Liver (tissue), 9 donors: Measurements from ENCODE around the gene OR6V1. TPM values are rescaled to one million over a fixed set of nuclear protein-coding genes. Genes with fewer than 3 reads are reported as not detected.

Experiments
- DNase-seq: peaks from one replicate; pipeline ENCODE4 v3.0.0-alpha.2; 2017; ENCODE audit warnings: low spot score
- H3K27ac ChIP-seq, 2 donors: one replicate each; pipeline ENCODE4 v1.7.0; 2013; ENCODE audit warnings: inconsistent platforms in 2 of 2, low read length in 2 of 2, control low read depth in 1 of 2, low read depth in 1 of 2, mild to moderate bottlenecking in 1 of 2
- H3K27me3 ChIP-seq, 4 donors: one replicate each; pipeline versions ENCODE4 v1.6.1 to v1.7.0; 2013; ENCODE audit warnings: low read length in 3 of 4, inconsistent platforms in 1 of 4, mild to moderate bottlenecking in 1 of 4, moderate library complexity in 1 of 4; ENCODE audit not compliant: control insufficient read depth in 4 of 4, insufficient read depth in 4 of 4
- H3K36me3 ChIP-seq, 4 donors: one replicate each; pipeline versions ENCODE4 v1.6.1 to v1.7.0; 2013; ENCODE audit warnings: low read length in 3 of 4, mild to moderate bottlenecking in 3 of 4, low read depth in 1 of 4, moderate library complexity in 1 of 4; ENCODE audit not compliant: control insufficient read depth in 4 of 4, insufficient read depth in 3 of 4
- H3K4me1 ChIP-seq, 4 donors: one replicate each; pipeline versions ENCODE4 v1.6.1 to v1.7.0; 2013; ENCODE audit warnings: low read length in 3 of 4, mild to moderate bottlenecking in 3 of 4, moderate library complexity in 1 of 4; ENCODE audit not compliant: control insufficient read depth in 4 of 4, insufficient read depth in 4 of 4
- H3K4me3 ChIP-seq, 3 donors: one replicate each; pipeline versions ENCODE4 v1.6.1 to v1.7.0; 2013; ENCODE audit warnings: low read length in 3 of 3, control low read depth in 1 of 3, low read depth in 1 of 3, mild to moderate bottlenecking in 1 of 3
- H3K9ac ChIP-seq, 2 donors: one replicate each; pipeline ENCODE4 v1.7.0; 2013; ENCODE audit warnings: low read length in 2 of 2, mild to moderate bottlenecking in 2 of 2, moderate library complexity in 2 of 2, control low read depth in 1 of 2, low read depth in 1 of 2
- H3K9me3 ChIP-seq, 4 donors: one replicate each; pipeline versions ENCODE4 v1.6.1 to v1.7.0; 2013; ENCODE audit warnings: low read length in 3 of 4; ENCODE audit not compliant: control insufficient read depth in 4 of 4
- EGR1 ChIP-seq, 2 donors: IDR thresholded peaks; 2 replicates each; pipeline ENCODE4 v1.6.1; 2016 to 2018; ENCODE audit warnings: antibody characterized with exemption in 2 of 2, low read depth in 2 of 2
- FOXA1 ChIP-seq: IDR thresholded peaks from 2 replicates; pipeline ENCODE4 v1.6.1; 2016; ENCODE audit warnings: antibody characterized with exemption
- FOXA2 ChIP-seq: IDR thresholded peaks from 2 replicates; pipeline ENCODE4 v1.6.1; 2016; ENCODE audit warnings: antibody characterized with exemption
- GABPA ChIP-seq, 2 donors: IDR thresholded peaks in 1 of 2; conservative IDR thresholded peaks in 1 of 2; 2 replicates each; pipeline ENCODE4 v1.6.1; 2016; ENCODE audit warnings: antibody characterized with exemption in 2 of 2, mild to moderate bottlenecking in 1 of 2, moderate library complexity in 1 of 2
- HNF4A ChIP-seq, 2 donors: conservative IDR thresholded peaks; 2 replicates each; pipeline ENCODE4 v1.6.1; 2016; ENCODE audit warnings: antibody characterized with exemption in 2 of 2, mild to moderate bottlenecking in 2 of 2
- HNF4G ChIP-seq: IDR thresholded peaks from 2 replicates; pipeline ENCODE4 v1.6.1; 2016; ENCODE audit warnings: antibody characterized with exemption
- JUND ChIP-seq, 2 donors: IDR thresholded peaks; 2 replicates each; pipeline ENCODE4 v1.6.1; 2016; ENCODE audit warnings: antibody characterized with exemption in 2 of 2
- MAX ChIP-seq: IDR thresholded peaks from 2 replicates; pipeline ENCODE4 v1.6.1; 2016; ENCODE audit warnings: antibody characterized with exemption
- NR2F2 ChIP-seq: IDR thresholded peaks from 2 replicates; pipeline ENCODE4 v1.6.1; 2016; ENCODE audit warnings: antibody characterized with exemption
- RAD21 ChIP-seq, 2 donors: IDR thresholded peaks; 2 replicates each; pipeline ENCODE4 v1.6.1; 2016; ENCODE audit warnings: antibody characterized with exemption in 2 of 2, mild to moderate bottlenecking in 2 of 2
- RXRA ChIP-seq, 2 donors: IDR thresholded peaks; 2 replicates each; pipeline ENCODE4 v1.6.1; 2017 to 2018; ENCODE audit warnings: antibody characterized with exemption in 2 of 2, mild to moderate bottlenecking in 1 of 2
- SP1 ChIP-seq: IDR thresholded peaks from 2 replicates; pipeline ENCODE4 v1.6.1; 2018; ENCODE audit warnings: antibody characterized with exemption, mild to moderate bottlenecking
- TAF1 ChIP-seq: conservative IDR thresholded peaks from 2 replicates; pipeline ENCODE4 v1.6.1; 2016; ENCODE audit warnings: antibody characterized with exemption, mild to moderate bottlenecking
- YY1 ChIP-seq: IDR thresholded peaks from 2 replicates; pipeline ENCODE4 v1.6.1; 2016; ENCODE audit warnings: antibody characterized with exemption, mild to moderate bottlenecking
- ZBTB33 ChIP-seq: IDR thresholded peaks from 2 replicates; pipeline ENCODE4 v1.6.1; 2016; ENCODE audit warnings: antibody characterized with exemption
- WGBS: extraction: QIAGEN DNeasy Blood & Tissue Kit; methylation state at CpG from one replicate; pipeline ENCODE4 v1.1.7; 2013; 5-methylcytosine and 5-hydroxymethylcytosine counted together
- polyA plus RNA-seq, 2 donors: library from polyadenylated mRNA; stranded (reverse) in 1 of 2; unstranded in 1 of 2; fragments of 200-250 nt in 1 of 2; fragments of >200 nt in 1 of 2; fragmentation: Nextera tagmentation in 1 of 2; extraction: Ambion mirVana in 1 of 2; gene quantifications; one replicate each; pipeline versions ENCODE4 v1.2.1 to v1.2.3, GENCODE V29; 2013 to 2015
- total RNA-seq, 2 donors: library from RNA; depleted of rRNA; stranded (reverse); fragments of >200 nt; gene quantifications; one replicate each; pipeline ENCODE4 v1.2.3, GENCODE V29; 2014
- TF ChIP-seq, protein P1 (sequence below): IDR thresholded peaks from 2 replicates; pipeline ENCODE4 v1.6.1; 2016; ENCODE audit warnings: antibody characterized with exemption
- TF ChIP-seq, protein P2 (sequence below): IDR thresholded peaks from 2 replicates; pipeline ENCODE4 v1.6.1; 2016; ENCODE audit warnings: antibody characterized with exemption, mild to moderate bottlenecking
- TF ChIP-seq, protein P3 (sequence below): fragments of 150-350 bp; IDR thresholded peaks from 2 replicates; pipeline ENCODE4 v1.5.1; 2017; ENCODE audit warnings: improper control_type of control experiment, low read depth, low read length; ENCODE audit not compliant: missing input control
- donor health status: healthy.
- donor health status: healthy.
- donor health status: healthy.
- donor health status: healthy.
- donor health status: healthy.

Gene OR6V1, protein sequence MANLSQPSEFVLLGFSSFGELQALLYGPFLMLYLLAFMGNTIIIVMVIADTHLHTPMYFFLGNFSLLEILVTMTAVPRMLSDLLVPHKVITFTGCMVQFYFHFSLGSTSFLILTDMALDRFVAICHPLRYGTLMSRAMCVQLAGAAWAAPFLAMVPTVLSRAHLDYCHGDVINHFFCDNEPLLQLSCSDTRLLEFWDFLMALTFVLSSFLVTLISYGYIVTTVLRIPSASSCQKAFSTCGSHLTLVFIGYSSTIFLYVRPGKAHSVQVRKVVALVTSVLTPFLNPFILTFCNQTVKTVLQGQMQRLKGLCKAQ
- total RNA-seq (not detected), polyA plus RNA-seq (not detected)

DNA sequence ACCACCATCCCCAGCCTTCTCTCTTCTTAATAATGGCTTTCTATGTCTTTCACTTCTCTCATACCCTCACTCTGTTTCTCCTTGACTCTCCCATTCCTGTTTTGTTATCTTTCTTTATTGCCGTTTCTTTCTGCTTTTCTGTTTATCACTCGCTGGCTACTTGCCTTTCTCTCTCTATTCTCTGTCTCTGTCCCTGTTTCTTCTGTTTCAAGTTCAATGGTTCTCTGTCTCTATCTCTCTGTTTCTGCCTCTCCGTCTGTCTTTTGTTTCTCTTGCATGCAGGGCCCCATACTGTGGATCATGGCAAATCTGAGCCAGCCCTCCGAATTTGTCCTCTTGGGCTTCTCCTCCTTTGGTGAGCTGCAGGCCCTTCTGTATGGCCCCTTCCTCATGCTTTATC lies at the start of gene OR6V1:
Gene OR6V1, plus strand, starts transcription at position 301 of the 400 bp plus-strand sequence. Its CDS starts 0 bp downstream, at position 301.
- 90% methylated on average over 4 of the region's 4 CpGs for WGBS
- H3K4me1 ChIP-seq = peaks cover 0 to 2% (median 0%) of the 10 kb centered on the region in 4 donors
- no peaks in the 10 kb centered on the region for H3K9me3 ChIP-seq
- no peaks in the 10 kb centered on the region for H3K27me3 ChIP-seq
- H3K36me3 ChIP-seq = no peaks in the 10 kb centered on the region
- TF ChIP-seq, protein P1, sequence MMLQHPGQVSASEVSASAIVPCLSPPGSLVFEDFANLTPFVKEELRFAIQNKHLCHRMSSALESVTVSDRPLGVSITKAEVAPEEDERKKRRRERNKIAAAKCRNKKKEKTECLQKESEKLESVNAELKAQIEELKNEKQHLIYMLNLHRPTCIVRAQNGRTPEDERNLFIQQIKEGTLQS = no peak
- TF ChIP-seq FOXA1 (no peak), JUND (IDR thresholded peaks at IDR 0.05) (no peak), SP1 (no peak), GABPA (IDR thresholded peaks at IDR 0.05 in 1 of 2, conservative IDR thresholded peaks at IDR 0.05 in 1 of 2) (no peak), HNF4G (no peak), FOXA2 (no peak), TAF1 (no peak), EGR1 (IDR thresholded peaks at IDR 0.05; ENCODE audit: low read depth in 2 of 2) (no peak), RAD21 (IDR thresholded peaks at IDR 0.05) (no peak), HNF4A (conservative IDR thresholded peaks at IDR 0.05) (no peak), YY1 (no peak), ZBTB33 (no peak), MAX (no peak), RXRA (IDR thresholded peaks at IDR 0.05) (no peak), NR2F2 (no peak)
- TF ChIP-seq, protein P2, sequence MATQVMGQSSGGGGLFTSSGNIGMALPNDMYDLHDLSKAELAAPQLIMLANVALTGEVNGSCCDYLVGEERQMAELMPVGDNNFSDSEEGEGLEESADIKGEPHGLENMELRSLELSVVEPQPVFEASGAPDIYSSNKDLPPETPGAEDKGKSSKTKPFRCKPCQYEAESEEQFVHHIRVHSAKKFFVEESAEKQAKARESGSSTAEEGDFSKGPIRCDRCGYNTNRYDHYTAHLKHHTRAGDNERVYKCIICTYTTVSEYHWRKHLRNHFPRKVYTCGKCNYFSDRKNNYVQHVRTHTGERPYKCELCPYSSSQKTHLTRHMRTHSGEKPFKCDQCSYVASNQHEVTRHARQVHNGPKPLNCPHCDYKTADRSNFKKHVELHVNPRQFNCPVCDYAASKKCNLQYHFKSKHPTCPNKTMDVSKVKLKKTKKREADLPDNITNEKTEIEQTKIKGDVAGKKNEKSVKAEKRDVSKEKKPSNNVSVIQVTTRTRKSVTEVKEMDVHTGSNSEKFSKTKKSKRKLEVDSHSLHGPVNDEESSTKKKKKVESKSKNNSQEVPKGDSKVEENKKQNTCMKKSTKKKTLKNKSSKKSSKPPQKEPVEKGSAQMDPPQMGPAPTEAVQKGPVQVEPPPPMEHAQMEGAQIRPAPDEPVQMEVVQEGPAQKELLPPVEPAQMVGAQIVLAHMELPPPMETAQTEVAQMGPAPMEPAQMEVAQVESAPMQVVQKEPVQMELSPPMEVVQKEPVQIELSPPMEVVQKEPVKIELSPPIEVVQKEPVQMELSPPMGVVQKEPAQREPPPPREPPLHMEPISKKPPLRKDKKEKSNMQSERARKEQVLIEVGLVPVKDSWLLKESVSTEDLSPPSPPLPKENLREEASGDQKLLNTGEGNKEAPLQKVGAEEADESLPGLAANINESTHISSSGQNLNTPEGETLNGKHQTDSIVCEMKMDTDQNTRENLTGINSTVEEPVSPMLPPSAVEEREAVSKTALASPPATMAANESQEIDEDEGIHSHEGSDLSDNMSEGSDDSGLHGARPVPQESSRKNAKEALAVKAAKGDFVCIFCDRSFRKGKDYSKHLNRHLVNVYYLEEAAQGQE = no peak
- TF ChIP-seq, protein P3, sequence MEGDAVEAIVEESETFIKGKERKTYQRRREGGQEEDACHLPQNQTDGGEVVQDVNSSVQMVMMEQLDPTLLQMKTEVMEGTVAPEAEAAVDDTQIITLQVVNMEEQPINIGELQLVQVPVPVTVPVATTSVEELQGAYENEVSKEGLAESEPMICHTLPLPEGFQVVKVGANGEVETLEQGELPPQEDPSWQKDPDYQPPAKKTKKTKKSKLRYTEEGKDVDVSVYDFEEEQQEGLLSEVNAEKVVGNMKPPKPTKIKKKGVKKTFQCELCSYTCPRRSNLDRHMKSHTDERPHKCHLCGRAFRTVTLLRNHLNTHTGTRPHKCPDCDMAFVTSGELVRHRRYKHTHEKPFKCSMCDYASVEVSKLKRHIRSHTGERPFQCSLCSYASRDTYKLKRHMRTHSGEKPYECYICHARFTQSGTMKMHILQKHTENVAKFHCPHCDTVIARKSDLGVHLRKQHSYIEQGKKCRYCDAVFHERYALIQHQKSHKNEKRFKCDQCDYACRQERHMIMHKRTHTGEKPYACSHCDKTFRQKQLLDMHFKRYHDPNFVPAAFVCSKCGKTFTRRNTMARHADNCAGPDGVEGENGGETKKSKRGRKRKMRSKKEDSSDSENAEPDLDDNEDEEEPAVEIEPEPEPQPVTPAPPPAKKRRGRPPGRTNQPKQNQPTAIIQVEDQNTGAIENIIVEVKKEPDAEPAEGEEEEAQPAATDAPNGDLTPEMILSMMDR = no peak
- no peak within 1 kb of the TSS for H3K9ac ChIP-seq
- H3K4me3 ChIP-seq = no peak within 1 kb of the TSS
- H3K27ac ChIP-seq = no peak within 1 kb of the TSS
- no peak for DNase-seq
